Activated B cell treated with CpG ODN at 0.5 μM for 24 hours (primary cell): ENCODE results near the gene LAMC3. TPM values are rescaled to one million over a fixed set of nuclear protein-coding genes. Genes with fewer than 3 reads are reported as not detected.

Experiments
- ATAC-seq: fragments of 200-7000 bp; cut with Tn5 transposase; one replicate; pipeline ENCODE4 v1.10.0; 2021; ENCODE audit warnings: low read depth, mild to moderate bottlenecking, moderate library complexity
- CTCF ChIA-PET: fragments of 350-600 bp; sonication (Branson Sonifier 250); formaldehyde crosslinking; loops from one replicate; lab custom pipeline; 2021; ENCODE audit warnings: antibody characterized with exemption; lab: Charles Lee
- POLR2A ChIA-PET: fragments of 350-600 bp; sonication (Branson Sonifier 250); formaldehyde crosslinking; loops from one replicate; lab custom pipeline; 2021; ENCODE audit warnings: antibody characterized with exemption; lab: Charles Lee
- DNase-seq: peaks from one replicate; pipeline ENCODE4 v3.0.0; 2022
- H3K27ac Mint-ChIP-seq: one replicate; pipeline ENCODE4 v1.8.0; 2020; ENCODE audit warnings: mixed read lengths
- H3K27me3 Mint-ChIP-seq: one replicate; pipeline ENCODE4 v1.8.0; 2021; ENCODE audit warnings: mixed read lengths
- H3K36me3 Mint-ChIP-seq: one replicate; pipeline ENCODE4 v1.8.0; 2021; ENCODE audit warnings: low read depth, mixed read lengths
- H3K4me1 Mint-ChIP-seq: one replicate; pipeline ENCODE4 v1.8.0; 2021; ENCODE audit warnings: mixed read lengths
- H3K4me3 Mint-ChIP-seq: one replicate; pipeline ENCODE4 v1.8.0; 2020; ENCODE audit warnings: mild to moderate bottlenecking, mixed read lengths
- H3K9me3 Mint-ChIP-seq: one replicate; pipeline ENCODE4 v1.8.0; 2020; ENCODE audit warnings: mixed read lengths
- CTCF ChIP-seq: fragments of 200-600 bp; IDR thresholded peaks from one replicate; pipeline ENCODE4 v1.8.0; 2022; ENCODE audit warnings: antibody characterized with exemption, mild to moderate bottlenecking
- intact Hi-C: fragments of 100-400 bp; cut with micrococcal nuclease; formaldehyde crosslinking; loops from one replicate; pipeline ENCODE4 v1.15.1; 2024
- total RNA-seq: library from RNA; stranded (reverse); gene quantifications from 2 replicates; pipeline ENCODE4 v1.2.3, GENCODE V29; 2022

The LAMC3 gene
- total RNA-seq, 1 donor from 2014 or later = not detected

DNA sequence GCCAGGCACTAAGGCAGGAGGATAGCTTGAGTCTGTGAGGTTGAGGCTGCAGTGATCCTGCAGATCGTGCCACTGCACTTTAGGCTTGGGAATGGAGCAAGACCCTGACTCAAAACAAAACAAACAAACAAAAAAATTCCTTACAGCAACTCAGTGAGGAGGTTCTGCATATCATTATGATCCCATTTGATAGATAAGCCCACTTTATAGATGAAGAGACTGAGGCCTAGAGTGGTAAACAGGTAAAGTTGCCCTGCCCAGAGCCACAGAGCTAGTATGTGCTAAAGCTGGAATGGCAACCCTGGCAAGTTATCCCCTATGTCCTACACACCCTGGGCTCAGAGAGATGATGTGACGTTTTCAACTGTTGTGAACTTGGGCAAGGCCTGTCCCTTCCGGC is 94.6 kb downstream of the LAMC3 start:
- Mint-ChIP-seq H3K4me3 (no peak overlapping the region), H3K4me1 (no peaks in the 10 kb centered on the region), H3K27me3 (peaks cover 10% of the 10 kb centered on the region), H3K36me3 (no peaks in the 10 kb centered on the region), H3K9me3 (no peaks in the 10 kb centered on the region), H3K27ac (no peak overlapping the region)
- CTCF ChIA-PET = no interaction called here
- DNase-seq (no peak), ATAC-seq (no peak)
- intact Hi-C loops = no loop called here
- POLR2A ChIA-PET = no interaction called here
- no peak for TF ChIP-seq CTCF

DNA sequence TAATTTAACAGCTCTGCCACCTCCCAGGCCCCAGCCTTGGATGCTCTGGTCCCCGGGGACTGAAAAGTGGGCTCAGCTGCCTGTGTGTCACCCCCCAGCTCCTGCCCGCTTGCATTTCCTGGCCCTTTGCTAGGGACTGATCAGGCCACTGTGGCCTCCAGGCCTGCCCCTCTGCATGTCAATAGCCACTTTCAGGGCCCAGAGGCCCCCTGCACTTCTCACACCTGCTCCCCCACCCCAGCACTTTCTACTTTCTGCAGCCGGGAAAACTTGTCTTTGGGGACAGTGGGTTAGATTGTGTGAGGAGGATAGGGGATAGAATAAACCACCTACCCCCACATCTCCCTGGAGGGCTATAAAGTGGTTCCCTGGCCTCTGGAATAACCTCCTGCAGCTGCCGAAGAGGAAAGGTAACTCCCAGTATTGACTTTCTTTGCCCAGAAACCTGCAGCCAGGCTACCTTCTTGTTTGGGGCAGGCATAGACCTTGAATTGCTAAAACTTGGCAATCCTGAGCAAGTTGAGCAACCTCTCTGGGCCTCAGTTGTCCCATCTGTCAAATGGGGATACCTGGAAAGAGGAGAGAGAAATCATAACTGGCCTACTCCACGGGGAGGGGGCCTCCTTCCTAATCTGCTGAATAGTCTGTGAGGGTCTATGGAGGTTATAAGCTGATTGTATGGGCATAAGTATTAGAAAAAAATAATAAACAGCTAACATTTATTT is 95.2 kb downstream of the LAMC3 start:
- intact Hi-C loops = no loop called here
- ATAC-seq (no peak), DNase-seq (no peak)
- Mint-ChIP-seq H3K4me3 (no peak overlapping the region), H3K36me3 (no peaks in the 10 kb centered on the region), H3K9me3 (no peaks in the 10 kb centered on the region), H3K4me1 (no peaks in the 10 kb centered on the region), H3K27ac (no peak overlapping the region), H3K27me3 (peaks cover 7% of the 10 kb centered on the region)
- no peak for TF ChIP-seq CTCF
- POLR2A ChIA-PET = no interaction called here
- CTCF ChIA-PET = no interaction called here

- ChIA-PET POLR2A (no interaction called here), CTCF (no interaction called here)
- no peak for TF ChIP-seq CTCF
- ATAC-seq = no peak
- intact Hi-C loops = no loop called here
- peaks cover 10% of the 10 kb centered on the region for H3K27me3 Mint-ChIP-seq
- DNase-seq = no peak
- no peaks in the 10 kb centered on the region for H3K36me3 Mint-ChIP-seq
- no peaks in the 10 kb centered on the region for H3K4me1 Mint-ChIP-seq
- H3K4me3 Mint-ChIP-seq = no peak overlapping the region
- no peaks in the 10 kb centered on the region for H3K9me3 Mint-ChIP-seq
- H3K27ac Mint-ChIP-seq = no peak overlapping the region
These were observed 97.0 kb downstream of the LAMC3 start for GRCh38 chr9:131105952-131106351.

DNA sequence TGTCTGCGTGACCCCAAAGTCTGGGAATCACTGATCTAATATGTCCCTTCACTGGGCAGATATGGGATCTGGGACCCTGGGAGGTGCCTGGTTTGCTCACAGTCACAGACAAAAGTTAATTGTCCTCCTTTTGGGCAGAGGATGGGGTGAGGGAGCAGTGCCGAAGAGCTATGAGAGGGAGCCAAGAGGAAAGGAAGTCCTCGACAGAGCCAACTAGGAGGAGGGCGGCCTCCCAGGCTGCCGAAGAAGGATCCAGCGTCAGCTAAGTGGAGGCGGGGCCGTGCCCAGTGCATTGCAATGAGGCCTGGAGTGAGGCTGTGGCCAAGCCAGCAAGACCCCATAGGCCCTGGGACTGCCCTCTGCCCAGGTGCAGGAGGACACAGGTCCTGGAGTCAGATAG is 98.8 kb downstream of the LAMC3 start:
- ATAC-seq (no peak), DNase-seq (no peak)
- Mint-ChIP-seq H3K9me3 (no peaks in the 10 kb centered on the region), H3K27me3 (peaks cover 12% of the 10 kb centered on the region), H3K36me3 (no peaks in the 10 kb centered on the region), H3K27ac (no peak overlapping the region), H3K4me3 (no peak overlapping the region), H3K4me1 (no peaks in the 10 kb centered on the region)
- TF ChIP-seq CTCF = no peak
- ChIA-PET CTCF (interaction anchor here (1.1 kb wide), 1 partner anchor 51 kb away, joined by 3 read pairs; no protein-coding TSS in a partner anchor), POLR2A (no interaction called here)
- intact Hi-C loops = no loop called here

DNA sequence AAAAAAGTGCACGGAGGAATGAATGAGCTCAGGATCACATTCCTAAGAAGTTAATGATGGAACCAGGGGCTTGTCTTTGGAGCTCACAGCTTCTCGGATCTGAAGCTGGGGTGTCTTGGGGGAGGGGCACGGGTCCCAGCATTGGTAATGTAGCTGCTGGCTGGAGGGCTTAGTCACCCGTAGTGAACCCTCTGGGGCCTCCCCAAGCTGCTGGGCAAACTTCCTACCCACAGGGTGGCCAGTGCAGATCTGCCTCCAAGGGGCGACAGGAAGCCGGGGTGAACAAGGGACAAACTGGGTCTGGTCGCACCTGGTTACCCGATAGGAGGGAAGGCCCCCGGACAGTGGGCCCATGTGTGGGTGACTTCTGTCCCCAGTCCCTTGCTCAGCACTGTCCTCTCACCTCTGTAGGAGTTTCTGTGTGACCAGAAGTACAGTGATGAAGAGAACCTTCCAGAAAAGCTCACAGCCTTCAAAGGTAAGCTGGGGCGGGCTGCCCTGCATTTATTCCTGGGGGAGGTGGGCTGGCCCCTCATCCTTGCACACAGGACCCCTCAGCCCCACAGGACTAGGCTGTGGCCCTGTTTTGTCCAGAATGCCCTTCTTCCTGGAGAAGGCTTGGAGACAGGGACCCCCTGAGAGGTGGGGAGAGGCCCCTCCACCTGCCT is 102.3 kb downstream of the LAMC3 start:
- Mint-ChIP-seq H3K36me3 (no peaks in the 10 kb centered on the region), H3K4me3 (no peak overlapping the region), H3K9me3 (no peaks in the 10 kb centered on the region), H3K4me1 (no peaks in the 10 kb centered on the region), H3K27me3 (peaks cover 12% of the 10 kb centered on the region), H3K27ac (no peak overlapping the region)
- intact Hi-C loops = no loop called here
- TF ChIP-seq CTCF = no peak
- CTCF ChIA-PET = interaction anchor here (0.6 kb wide), 1 partner anchor 1901 kb away, joined by 3 read pairs; no protein-coding TSS in a partner anchor
- DNase-seq = no peak
- no peak for ATAC-seq
- POLR2A ChIA-PET = no interaction called here
